Stomach (tissue), 4 donors: ENCODE measurements around the gene ZNF248.

Experiments used
- CTCF ChIP-seq, 7 experiments: fragments of 450-650 bp in 4 of 7; fragments of 200-600 bp in 3 of 7; sonication (generic) in 3 of 7; IDR thresholded peaks; one replicate each; pipeline ENCODE4 v1.5.1; 2016 to 2019; ENCODE audit warnings: antibody characterized with exemption in 7 of 7, control low read depth in 2 of 7, mild to moderate bottlenecking in 1 of 7
- EP300 ChIP-seq: sonication (generic); formaldehyde crosslinking; IDR thresholded peaks from one replicate; pipeline ENCODE4 v1.6.1; 2017; ENCODE audit warnings: antibody characterized with exemption
- POLR2A ChIP-seq, 4 donors: fragments of 450-650 bp; IDR thresholded peaks; one replicate each; pipeline ENCODE4 v1.6.1; 2016; ENCODE audit warnings: antibody characterized with exemption in 4 of 4, control low read depth in 2 of 4, mild to moderate bottlenecking in 1 of 4, moderate library complexity in 1 of 4
- POLR2AphosphoS5 ChIP-seq, 3 donors: sonication (generic); formaldehyde crosslinking; IDR thresholded peaks; one replicate each; pipeline ENCODE4 v1.6.1; 2016; ENCODE audit warnings: antibody characterized with exemption in 3 of 3

GRCh38 chr10:37865957-37866803 is 8.8 kb upstream of the ZNF248 start:
- TF ChIP-seq POLR2AphosphoS5 (IDR thresholded peaks at IDR 0.05) (no peak), CTCF (IDR thresholded peaks at IDR 0.05) (no peak), POLR2A (IDR thresholded peaks at IDR 0.05) (no peak), EP300 (no peak)
